MM.1S (cell line): ENCODE measurements around the gene HOXB2.
A peak's percentile ranks its signal among the peaks of the same experiment; 100 is the strongest.

Experiments used
- DNase-seq: peaks from one replicate; pipeline ENCODE4 v3.0.0-alpha.2; 2015
- H2AFZ ChIP-seq: fragments of 300-600 bp; sonication (generic); 2 replicates; pipeline ENCODE4 v1.6.0; 2016; ENCODE audit warnings: antibody characterized with exemption, low read length
- H3F3A ChIP-seq: fragments of 300-600 bp; sonication (generic); 2 replicates; pipeline ENCODE4 v1.6.1; 2016; ENCODE audit warnings: mild to moderate bottlenecking, antibody characterized with exemption, low read length, moderate library complexity, mixed read lengths; ENCODE audit not compliant: insufficient read depth
- H3K27ac ChIP-seq: fragments of 300-600 bp; sonication (generic); 2 replicates; pipeline ENCODE4 v1.5.1; 2016; ENCODE audit warnings: mild to moderate bottlenecking, low read length
- H3K27me3 ChIP-seq: fragments of 300-600 bp; sonication (generic); replicated peaks from 2 replicates; pipeline ENCODE4 v1.6.0; 2016; ENCODE audit warnings: low read length; ENCODE audit not compliant: insufficient read depth
- H3K36me3 ChIP-seq: fragments of 300-600 bp; sonication (generic); replicated peaks from 2 replicates; pipeline ENCODE4 v1.6.1; 2016; ENCODE audit warnings: mild to moderate bottlenecking, low read length, mixed read lengths; ENCODE audit not compliant: insufficient read depth
- H3K4me1 ChIP-seq: fragments of 300-600 bp; sonication (generic); 2 replicates; pipeline ENCODE4 v1.6.1; 2016; ENCODE audit warnings: low read length, mixed read lengths
- H3K4me2 ChIP-seq: fragments of 300-600 bp; sonication (generic); 2 replicates; pipeline ENCODE4 v1.6.0; 2016; ENCODE audit warnings: low read depth, low read length
- H3K4me3 ChIP-seq: fragments of 300-600 bp; sonication (generic); 2 replicates; pipeline ENCODE4 v1.5.1; 2016; ENCODE audit warnings: low read length, mixed read lengths
- H3K79me2 ChIP-seq: fragments of 300-600 bp; sonication (generic); 2 replicates; pipeline ENCODE4 v1.6.1; 2016; ENCODE audit warnings: mixed run types, low read length, mixed read lengths
- H3K9ac ChIP-seq: fragments of 300-600 bp; sonication (generic); 2 replicates; pipeline ENCODE4 v1.6.1; 2016; ENCODE audit warnings: low read length, mixed read lengths
- H3K9me2 ChIP-seq: fragments of 300-600 bp; sonication (generic); replicated peaks from 2 replicates; pipeline ENCODE4 v1.6.1; 2016; ENCODE audit warnings: mild to moderate bottlenecking, low read length, mixed read lengths; ENCODE audit not compliant: insufficient read depth
- H3K9me3 ChIP-seq: fragments of 300-600 bp; sonication (generic); replicated peaks from 2 replicates; pipeline ENCODE4 v1.6.1; 2016; ENCODE audit warnings: mild to moderate bottlenecking, low read length, mixed read lengths; ENCODE audit not compliant: insufficient read depth
- H4K20me1 ChIP-seq: fragments of 300-600 bp; sonication (generic); 2 replicates; pipeline ENCODE4 v1.6.1; 2016; ENCODE audit warnings: mild to moderate bottlenecking, low read length, moderate library complexity, mixed read lengths; ENCODE audit not compliant: insufficient read depth
- EZH2 ChIP-seq: fragments of 300-600 bp; sonication (generic); optimal IDR thresholded peaks from 2 replicates; pipeline ENCODE3; 2017; ENCODE audit warnings: low read depth, mild to moderate bottlenecking, antibody characterized with exemption, low read length, mixed read lengths
- EZH2phosphoT487 ChIP-seq: fragments of 300-600 bp; sonication (generic); IDR thresholded peaks from 2 replicates; pipeline ENCODE4 v1.6.1; 2018; ENCODE audit warnings: antibody characterized with exemption, low read length
- TF ChIP-seq, protein P1 (sequence below): fragments of 300-600 bp; sonication (generic); IDR thresholded peaks from 2 replicates; pipeline ENCODE4 v1.5.1; 2016; ENCODE audit warnings: antibody characterized with exemption, low read length, mixed read lengths

Gene HOXB2

DNA sequence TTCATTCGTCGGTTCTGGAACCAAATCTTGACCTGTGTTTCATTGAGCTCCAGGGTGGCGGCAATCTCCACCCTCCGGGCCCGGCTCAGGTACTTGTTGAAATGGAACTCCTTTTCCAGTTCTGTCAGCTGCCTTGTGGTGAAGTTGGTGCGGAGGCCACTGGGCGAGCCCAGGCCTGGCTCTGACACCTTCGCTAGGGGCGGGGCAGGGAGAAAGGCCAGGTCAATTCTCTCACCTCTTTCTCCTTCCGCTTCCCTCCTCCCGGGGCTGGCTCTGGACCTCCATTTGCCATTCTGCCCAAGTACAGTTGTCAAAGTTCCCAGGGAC lies 15.3 kb downstream of the HOXB2 start:
- Histone ChIP-seq H3K9me2 (no peaks in the 10 kb centered on the region), H4K20me1 (no peaks in the 10 kb centered on the region), H3K4me2 (no peak overlapping the region), H3K79me2 (no peaks in the 10 kb centered on the region), H3K9ac (no peak overlapping the region), H3K36me3 (no peaks in the 10 kb centered on the region), H2AFZ (no peak overlapping the region), H3K4me3 (no peak overlapping the region), H3F3A (no peaks in the 10 kb centered on the region), H3K27me3 (no peaks in the 10 kb centered on the region), H3K27ac (no peak overlapping the region), H3K4me1 (no peaks in the 10 kb centered on the region), H3K9me3 (no peaks in the 10 kb centered on the region)
- TF ChIP-seq EZH2phosphoT487 (no peak), EZH2 (no peak)
- TF ChIP-seq, protein P1, sequence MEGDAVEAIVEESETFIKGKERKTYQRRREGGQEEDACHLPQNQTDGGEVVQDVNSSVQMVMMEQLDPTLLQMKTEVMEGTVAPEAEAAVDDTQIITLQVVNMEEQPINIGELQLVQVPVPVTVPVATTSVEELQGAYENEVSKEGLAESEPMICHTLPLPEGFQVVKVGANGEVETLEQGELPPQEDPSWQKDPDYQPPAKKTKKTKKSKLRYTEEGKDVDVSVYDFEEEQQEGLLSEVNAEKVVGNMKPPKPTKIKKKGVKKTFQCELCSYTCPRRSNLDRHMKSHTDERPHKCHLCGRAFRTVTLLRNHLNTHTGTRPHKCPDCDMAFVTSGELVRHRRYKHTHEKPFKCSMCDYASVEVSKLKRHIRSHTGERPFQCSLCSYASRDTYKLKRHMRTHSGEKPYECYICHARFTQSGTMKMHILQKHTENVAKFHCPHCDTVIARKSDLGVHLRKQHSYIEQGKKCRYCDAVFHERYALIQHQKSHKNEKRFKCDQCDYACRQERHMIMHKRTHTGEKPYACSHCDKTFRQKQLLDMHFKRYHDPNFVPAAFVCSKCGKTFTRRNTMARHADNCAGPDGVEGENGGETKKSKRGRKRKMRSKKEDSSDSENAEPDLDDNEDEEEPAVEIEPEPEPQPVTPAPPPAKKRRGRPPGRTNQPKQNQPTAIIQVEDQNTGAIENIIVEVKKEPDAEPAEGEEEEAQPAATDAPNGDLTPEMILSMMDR, result no peak
- DNase-seq, result no peak

DNA sequence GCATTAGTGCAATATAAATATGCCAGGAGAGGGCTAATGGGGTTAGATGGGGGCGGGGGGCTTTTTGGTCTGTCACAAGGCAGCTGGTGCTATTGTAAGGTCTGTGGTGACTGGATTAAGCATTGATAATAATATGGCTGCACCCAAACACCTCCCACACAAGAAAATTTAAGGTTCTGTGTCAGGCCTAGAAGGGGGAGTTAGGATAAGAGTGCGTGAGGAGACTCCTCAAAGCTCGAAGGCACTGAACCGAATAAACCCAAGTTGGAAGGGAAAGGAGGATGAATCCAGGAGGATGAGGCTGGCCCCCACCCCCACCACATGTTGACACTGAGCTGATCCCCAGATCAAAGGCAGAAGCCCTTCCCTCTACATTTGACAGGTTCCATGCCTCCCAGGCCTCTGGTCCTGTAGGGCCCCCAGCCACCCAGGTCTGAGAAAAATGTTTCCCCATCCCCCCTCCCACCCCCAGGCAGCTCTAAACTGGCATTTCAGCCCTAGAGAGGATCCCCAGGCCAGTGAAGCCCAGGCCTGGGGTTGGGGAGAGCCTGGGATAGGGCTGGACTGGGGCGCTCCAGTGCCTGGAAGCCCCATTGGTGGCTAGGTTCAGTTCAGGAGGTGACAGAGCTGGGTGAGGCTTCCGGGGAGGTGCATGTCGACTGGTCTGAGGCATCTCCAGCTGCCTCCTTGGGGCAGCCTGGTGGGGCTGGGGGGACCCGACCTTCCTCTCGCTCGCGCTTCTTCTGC lies 15.8 kb downstream of the HOXB2 start:
- Histone ChIP-seq H3F3A (no peaks in the 10 kb centered on the region), H3K27ac (no peak overlapping the region), H3K36me3 (no peaks in the 10 kb centered on the region), H3K4me2 (no peak overlapping the region), H3K9me3 (no peaks in the 10 kb centered on the region), H3K27me3 (no peaks in the 10 kb centered on the region), H2AFZ (no peak overlapping the region), H3K4me3 (no peak overlapping the region), H3K79me2 (no peaks in the 10 kb centered on the region), H4K20me1 (no peaks in the 10 kb centered on the region), H3K9me2 (no peaks in the 10 kb centered on the region), H3K9ac (no peak overlapping the region), H3K4me1 (no peaks in the 10 kb centered on the region)
- no peak for DNase-seq
- TF ChIP-seq EZH2phosphoT487 (no peak), EZH2 (no peak)
- TF ChIP-seq, protein P1, result no peak

DNA sequence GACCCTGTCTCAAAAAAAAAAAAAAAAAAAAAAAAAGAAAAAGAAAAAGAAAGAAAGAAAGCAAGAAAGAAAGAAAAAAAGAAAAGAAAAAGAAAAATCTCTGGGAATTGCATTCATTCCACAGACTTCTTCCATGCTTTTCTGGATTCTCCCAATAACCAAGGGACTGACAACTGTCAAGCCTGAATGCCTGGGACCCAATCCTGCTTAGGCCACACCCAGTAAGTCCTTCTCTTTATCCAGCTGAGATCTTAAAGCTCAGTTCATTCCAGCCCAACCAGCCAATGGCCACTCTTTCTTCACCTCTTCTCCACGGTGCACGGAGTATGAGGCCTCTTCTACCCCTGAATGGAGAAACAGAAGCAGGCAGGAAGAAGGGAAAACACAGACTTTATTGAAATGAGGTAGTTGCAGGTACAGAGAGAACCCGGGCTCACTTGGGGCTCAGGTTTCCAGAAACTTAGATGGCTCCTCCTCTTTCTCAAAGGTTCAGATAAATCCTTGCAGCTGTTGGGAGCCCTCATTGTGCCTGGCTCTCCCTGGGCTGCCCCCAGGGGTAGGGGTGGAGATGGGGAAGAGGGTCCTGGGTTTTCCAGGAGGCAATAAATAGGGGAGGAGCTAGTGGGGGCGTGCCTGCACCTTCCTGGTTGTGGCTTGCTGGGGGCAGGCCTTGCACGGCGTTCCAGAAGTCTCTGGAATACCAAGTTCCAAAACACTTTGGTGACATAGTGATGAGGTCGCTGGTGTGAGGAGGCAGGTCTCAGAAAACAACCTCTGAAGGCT lies 16.6 kb downstream of the HOXB2 start:
- DNase-seq, result no peak
- Histone ChIP-seq H3K27me3 (no peaks in the 10 kb centered on the region), H3K9me3 (no peaks in the 10 kb centered on the region), H3K9me2 (no peaks in the 10 kb centered on the region), H3K36me3 (no peaks in the 10 kb centered on the region), H3K27ac (no peak overlapping the region), H3K79me2 (no peaks in the 10 kb centered on the region), H2AFZ (peak overlapping the region; percentile 34; the same call in 1 of the 2 replicates), H3K9ac (no peak overlapping the region), H3K4me2 (no peak overlapping the region), H3K4me1 (no peaks in the 10 kb centered on the region), H4K20me1 (no peaks in the 10 kb centered on the region), H3K4me3 (no peak overlapping the region), H3F3A (no peaks in the 10 kb centered on the region)
- TF ChIP-seq EZH2phosphoT487 (no peak), EZH2 (no peak)
- TF ChIP-seq, protein P1, result no peak
